ENCODE results near the gene DTNBP1.

The DTNBP1 gene

GRCh38 chr6:15662326-15663129 is at the start of gene DTNBP1:
Gene DTNBP1 (minus strand): TSS chr6:15663028. CDS start chr6:15662869, 159 bp downstream.
- DNase-seq (ENCODE audit: low read depth in 2 of 2), result peak; percentile 65 to 81

GRCh38 chr6:15709651-15710269 is 46.9 kb upstream of the DTNBP1 start:
- no peak for DNase-seq (ENCODE audit: low read depth in 2 of 2)

- no peak for DNase-seq (ENCODE audit: low read depth in 2 of 2)
These were observed 45.4 kb upstream of the DTNBP1 start for GRCh38 chr6:15708231-15708630.

- DNase-seq (ENCODE audit: low read depth in 2 of 2), result no peak
These were observed 43.2 kb upstream of the DTNBP1 start for GRCh38 chr6:15705981-15706380.

- DNase-seq (ENCODE audit: low read depth in 2 of 2), result no peak
These were observed 35.6 kb upstream of the DTNBP1 start for GRCh38 chr6:15698471-15698870.

- no peak for DNase-seq (ENCODE audit: low read depth in 2 of 2)
These were observed 35.1 kb upstream of the DTNBP1 start for GRCh38 chr6:15697895-15698294.

- DNase-seq (ENCODE audit: low read depth in 2 of 2), result peak; percentile 60 to 67
These were observed 28.5 kb upstream of the DTNBP1 start for GRCh38 chr6:15691250-15691869.

GRCh38 chr6:15690510-15690909 is 27.7 kb upstream of the DTNBP1 start:
- no peak for DNase-seq (ENCODE audit: low read depth in 2 of 2)

GRCh38 chr6:15689586-15690482 is 27.0 kb upstream of the DTNBP1 start:
- no peak for DNase-seq (ENCODE audit: low read depth in 2 of 2)

GRCh38 chr6:15685619-15686018 is 22.8 kb upstream of the DTNBP1 start:
- no peak for DNase-seq (ENCODE audit: low read depth in 2 of 2)

GRCh38 chr6:15682965-15683822 is 20.4 kb upstream of the DTNBP1 start:
- no peak for DNase-seq (ENCODE audit: low read depth in 2 of 2)

GRCh38 chr6:15681946-15682345 is 19.1 kb upstream of the DTNBP1 start:
- DNase-seq (ENCODE audit: low read depth in 2 of 2), result no peak

GRCh38 chr6:15678514-15678913 is 15.7 kb upstream of the DTNBP1 start:
- DNase-seq (ENCODE audit: low read depth in 2 of 2), result no peak

GRCh38 chr6:15677822-15678221 is 15.0 kb upstream of the DTNBP1 start:
- no peak for DNase-seq (ENCODE audit: low read depth in 2 of 2)

- no peak for DNase-seq (ENCODE audit: low read depth in 2 of 2)
These were observed 12.8 kb upstream of the DTNBP1 start for GRCh38 chr6:15675536-15676220.

GRCh38 chr6:15674690-15675386 is 12.0 kb upstream of the DTNBP1 start:
- no peak for DNase-seq (ENCODE audit: low read depth in 2 of 2)

GRCh38 chr6:15673666-15674065 is 10.8 kb upstream of the DTNBP1 start:
- DNase-seq (ENCODE audit: low read depth in 2 of 2), result no peak

GRCh38 chr6:15672818-15673217 is 10.0 kb upstream of the DTNBP1 start:
- no peak for DNase-seq (ENCODE audit: low read depth in 2 of 2)

- DNase-seq (ENCODE audit: low read depth in 2 of 2), result no peak
These were observed 9.5 kb upstream of the DTNBP1 start for GRCh38 chr6:15672291-15672690.

GRCh38 chr6:15668918-15669317 is 6.1 kb upstream of the DTNBP1 start:
- no peak for DNase-seq (ENCODE audit: low read depth in 2 of 2)
